Fibroblast of villous mesenchyme (primary cell): ENCODE data around the gene ITGB1. TPM values are rescaled to one million over a fixed set of nuclear protein-coding genes. Genes with fewer than 3 reads are reported as not detected.

ENCODE experiments used
- DNase-seq: peaks from one replicate; pipeline ENCODE4 v3.0.0-alpha.2; 2010; ENCODE audit warnings: low read depth
- H3K4me3 ChIP-seq: 2 replicates; pipeline ENCODE4 v1.5.1; 2011; ENCODE audit warnings: low read depth, mild to moderate bottlenecking, low read length
- CTCF ChIP-seq: IDR thresholded peaks from 2 replicates; pipeline ENCODE4 v1.5.1; 2012; ENCODE audit warnings: low read depth, mild to moderate bottlenecking, low read length; ENCODE audit not compliant: insufficient read depth
- total RNA-seq: library from RNA; depleted of rRNA; stranded (reverse); fragments of >200 nt; gene quantifications from 2 replicates; pipeline ENCODE4 v1.2.3, GENCODE V29; 2012

ITGB1 gene
- total RNA-seq, 1 donor: 1,757 TPM

GRCh38 chr10:32964270-32964669 lies 6.2 kb upstream of the ITGB1 start:
- no peak for TF ChIP-seq CTCF
- no peak overlapping the region for H3K4me3 ChIP-seq
- DNase-seq: no peak

DNA sequence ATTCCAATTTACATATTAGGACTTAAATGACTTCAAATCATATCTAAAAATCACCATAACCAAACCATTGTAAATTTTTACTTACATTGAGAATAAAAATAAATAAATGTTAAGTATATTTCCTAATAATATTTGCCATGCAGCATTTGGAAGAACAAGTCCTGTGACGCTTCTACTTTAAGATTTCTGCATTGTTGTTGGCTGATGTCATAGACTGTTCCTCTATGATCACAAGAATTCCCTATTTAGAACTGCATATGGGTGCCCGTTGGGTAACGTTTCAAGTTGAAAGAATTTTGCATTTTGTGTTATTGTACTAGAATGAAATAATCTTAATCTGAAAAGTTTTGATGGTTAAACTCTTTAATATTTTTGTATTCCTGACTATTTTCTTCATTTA lies 5.1 kb upstream of the ITGB1 start:
- TF ChIP-seq CTCF: no peak
- no peak overlapping the region for H3K4me3 ChIP-seq
- peak; percentile 78 for DNase-seq

- no peak for DNase-seq
- no peak overlapping the region for H3K4me3 ChIP-seq
- no peak for TF ChIP-seq CTCF
These were observed 4.5 kb upstream of the ITGB1 start for GRCh38 chr10:32962521-32962920.

GRCh38 chr10:32961895-32962369 lies 3.9 kb upstream of the ITGB1 start:
- H3K4me3 ChIP-seq: no peak overlapping the region

GRCh38 chr10:32961343-32961894 lies 3.4 kb upstream of the ITGB1 start:
- H3K4me3 ChIP-seq: no peak overlapping the region
- no peak for TF ChIP-seq CTCF
- no peak for DNase-seq

More at GRCh38 chr10:32961895-32962369, 3.9 kb upstream of the ITGB1 start:
- peak; percentile 22 for TF ChIP-seq CTCF
- peak; percentile 81 for DNase-seq

DNA sequence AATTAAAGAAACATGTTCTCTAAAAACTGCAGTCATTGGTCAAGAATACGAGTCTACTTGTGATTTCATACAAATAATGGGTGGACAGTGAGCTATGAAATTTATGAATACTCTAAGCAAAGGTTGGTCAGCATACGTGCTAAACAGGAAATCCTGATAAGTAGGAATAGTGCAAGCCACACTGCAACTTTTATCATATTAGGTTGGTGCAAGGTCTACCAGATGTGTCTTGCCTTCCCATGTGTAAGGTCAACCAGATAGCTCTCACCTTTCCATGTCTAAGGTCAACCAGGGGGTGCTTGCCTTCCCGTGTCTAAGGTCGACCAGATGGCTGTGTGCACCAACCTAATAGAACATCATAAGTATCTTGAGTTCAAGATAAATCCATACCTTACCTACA lies 2.0 kb upstream of the ITGB1 start:
- no peak for TF ChIP-seq CTCF
- peak overlapping the region; percentile 92 for H3K4me3 ChIP-seq
- DNase-seq: no peak
